GM18499 (cell line): ENCODE data around the gene CAPN2.

Experiments used
- ATAC-seq: cut with Tn5 transposase; IDR thresholded peaks from one replicate; pipeline ENCODE4 v1.9.1; 2021; ENCODE audit warnings: moderate number of reproducible peaks; ENCODE audit not compliant: insufficient read depth, unreplicated experiment

CAPN2 gene

DNA sequence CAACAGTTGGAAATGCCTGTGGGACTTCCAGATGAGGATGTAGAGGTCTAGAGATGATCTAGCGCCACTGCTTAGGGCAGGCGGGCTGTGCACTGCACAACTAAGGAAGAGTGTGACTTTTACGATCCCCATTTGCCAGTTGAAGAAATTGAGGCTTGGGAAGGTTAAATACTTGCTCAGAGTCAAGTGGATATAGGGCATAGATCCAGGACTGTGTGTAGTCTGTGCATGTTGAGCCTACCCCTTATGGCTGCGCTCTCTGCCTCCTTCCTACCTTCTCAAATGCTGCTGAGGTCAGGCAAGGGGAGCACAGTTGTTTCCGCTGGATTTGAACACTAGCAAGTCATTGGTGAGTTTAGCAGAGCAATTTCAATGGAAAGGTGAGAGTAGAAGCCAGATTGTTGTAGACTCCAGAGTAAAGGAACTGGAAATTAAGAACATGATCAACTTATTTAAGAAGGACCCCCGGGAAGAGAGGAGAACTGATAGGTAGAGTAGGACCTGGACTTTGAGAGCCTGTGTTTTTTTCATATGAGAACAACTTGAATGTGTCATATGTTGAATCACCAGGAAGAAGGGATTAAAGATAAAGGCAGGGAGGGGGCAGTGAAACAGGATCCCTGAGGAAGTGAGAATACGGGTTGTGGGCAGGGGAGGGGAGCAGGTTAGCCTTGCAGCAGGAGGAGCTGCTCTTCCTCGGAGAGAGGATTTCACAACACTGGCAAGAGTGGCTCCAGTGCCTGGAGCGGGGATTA lies 2.7 kb downstream of the CAPN2 start:
- ATAC-seq, result no peak

DNA sequence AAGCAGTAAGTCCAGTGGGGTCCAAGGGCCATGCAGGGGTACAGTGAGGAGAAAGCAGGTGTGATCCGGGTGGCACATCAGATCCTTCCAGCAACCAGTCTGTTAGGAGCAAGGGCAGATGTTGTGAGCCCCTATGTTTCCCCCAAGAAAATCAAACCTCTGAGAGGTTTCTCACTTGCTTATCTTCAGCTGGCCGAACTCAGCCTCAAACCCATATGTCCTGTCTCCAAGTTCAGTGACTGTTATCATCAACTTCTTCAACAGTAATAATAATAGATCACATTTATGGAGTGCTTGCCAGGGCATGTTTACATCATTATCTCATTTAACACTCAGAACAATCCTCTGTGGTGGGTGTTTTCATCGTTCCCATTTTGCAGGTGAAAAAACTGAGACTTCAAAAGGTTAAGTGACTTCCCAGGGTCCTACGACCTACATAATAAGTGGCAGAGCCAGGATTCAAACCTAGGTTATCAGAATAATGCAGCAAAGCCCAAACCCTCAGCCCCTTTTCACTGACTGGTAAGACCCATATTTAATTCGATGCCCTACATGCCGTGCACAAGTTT lies 3.3 kb downstream of the CAPN2 start:
- no peak for ATAC-seq

DNA sequence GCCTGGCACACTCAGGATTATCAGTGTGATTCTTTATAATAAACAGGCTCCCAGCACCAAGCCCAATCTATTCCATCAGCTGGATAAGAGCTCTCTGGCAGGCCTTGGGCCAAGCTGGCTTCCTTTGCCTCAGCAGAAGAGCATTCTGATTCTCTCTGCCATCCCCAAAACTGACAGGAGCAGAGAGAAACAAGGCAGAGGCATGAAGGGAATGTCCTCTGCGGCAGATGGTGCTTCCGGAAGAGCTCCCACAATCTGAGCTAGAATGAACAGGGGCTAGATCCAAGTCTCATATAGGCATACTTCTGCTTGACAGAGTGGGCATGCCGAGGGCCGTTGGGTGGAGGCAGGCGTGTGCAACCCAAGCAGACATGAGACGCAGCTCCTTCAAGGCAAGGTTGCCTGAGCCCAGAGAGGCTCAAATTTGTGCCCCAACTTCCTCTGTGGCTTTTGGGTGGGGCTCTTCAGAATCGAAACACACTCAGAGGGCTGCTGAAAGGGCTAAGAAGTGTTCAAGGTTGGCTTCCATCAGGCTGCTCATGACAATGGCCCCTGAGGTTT lies 4.0 kb downstream of the CAPN2 start:
- ATAC-seq, result no peak

GRCh38 chr1:223717123-223717522 lies 4.8 kb downstream of the CAPN2 start:
- ATAC-seq, result no peak

DNA sequence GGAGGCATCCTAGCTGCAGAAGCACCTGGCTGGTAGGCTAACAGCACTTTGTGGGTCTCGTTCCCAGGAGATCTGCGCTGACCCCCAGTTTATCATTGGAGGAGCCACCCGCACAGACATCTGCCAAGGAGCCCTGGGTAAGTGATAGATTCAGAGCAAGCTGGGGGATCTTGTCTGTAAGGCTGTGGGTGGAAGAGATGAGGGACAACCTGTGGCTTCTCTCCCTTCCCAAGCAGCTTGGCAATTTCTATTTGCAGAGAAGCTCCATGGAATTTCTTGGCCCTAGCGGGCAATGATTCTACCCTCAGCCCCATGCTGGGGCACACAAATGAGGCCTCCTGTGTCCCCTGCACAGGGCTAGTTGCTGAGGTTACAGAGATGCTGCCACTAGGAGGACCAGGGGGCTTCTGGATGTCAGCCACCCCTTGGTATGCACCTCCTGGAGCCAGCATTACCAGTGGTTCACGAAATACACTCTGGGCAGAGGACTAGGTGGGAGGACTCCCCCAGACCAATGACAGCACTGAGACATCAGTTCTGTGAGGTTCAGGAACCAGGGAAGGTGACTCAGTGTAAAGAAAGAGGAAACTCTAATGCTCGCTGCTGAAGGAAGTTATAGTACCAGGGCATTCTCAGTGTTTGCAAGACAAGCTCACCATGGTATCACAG lies 5.5 kb downstream of the CAPN2 start:
- ATAC-seq, result no peak

DNA sequence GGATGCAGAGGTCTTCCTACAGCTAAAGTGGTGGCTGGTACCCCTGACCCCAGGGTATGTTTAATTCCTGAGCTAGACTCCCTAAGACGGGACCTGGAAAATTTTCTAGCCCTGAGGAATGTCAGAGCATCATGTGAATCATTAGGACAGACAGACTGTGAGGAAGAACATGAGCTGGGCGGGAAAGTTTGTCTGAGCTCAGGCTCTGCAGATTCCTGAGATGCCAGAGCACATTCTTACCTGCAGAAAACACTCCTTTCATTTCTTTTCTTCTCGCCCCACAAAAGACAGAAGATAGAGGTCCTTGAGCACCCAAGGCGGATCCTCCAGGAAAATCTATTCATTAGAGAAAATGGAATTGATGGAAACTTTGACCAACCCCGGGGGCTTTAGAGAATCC lies 6.5 kb downstream of the CAPN2 start:
- ATAC-seq, result no peak

GRCh38 chr1:223720971-223721591 lies 8.7 kb downstream of the CAPN2 start:
- no peak for ATAC-seq

DNA sequence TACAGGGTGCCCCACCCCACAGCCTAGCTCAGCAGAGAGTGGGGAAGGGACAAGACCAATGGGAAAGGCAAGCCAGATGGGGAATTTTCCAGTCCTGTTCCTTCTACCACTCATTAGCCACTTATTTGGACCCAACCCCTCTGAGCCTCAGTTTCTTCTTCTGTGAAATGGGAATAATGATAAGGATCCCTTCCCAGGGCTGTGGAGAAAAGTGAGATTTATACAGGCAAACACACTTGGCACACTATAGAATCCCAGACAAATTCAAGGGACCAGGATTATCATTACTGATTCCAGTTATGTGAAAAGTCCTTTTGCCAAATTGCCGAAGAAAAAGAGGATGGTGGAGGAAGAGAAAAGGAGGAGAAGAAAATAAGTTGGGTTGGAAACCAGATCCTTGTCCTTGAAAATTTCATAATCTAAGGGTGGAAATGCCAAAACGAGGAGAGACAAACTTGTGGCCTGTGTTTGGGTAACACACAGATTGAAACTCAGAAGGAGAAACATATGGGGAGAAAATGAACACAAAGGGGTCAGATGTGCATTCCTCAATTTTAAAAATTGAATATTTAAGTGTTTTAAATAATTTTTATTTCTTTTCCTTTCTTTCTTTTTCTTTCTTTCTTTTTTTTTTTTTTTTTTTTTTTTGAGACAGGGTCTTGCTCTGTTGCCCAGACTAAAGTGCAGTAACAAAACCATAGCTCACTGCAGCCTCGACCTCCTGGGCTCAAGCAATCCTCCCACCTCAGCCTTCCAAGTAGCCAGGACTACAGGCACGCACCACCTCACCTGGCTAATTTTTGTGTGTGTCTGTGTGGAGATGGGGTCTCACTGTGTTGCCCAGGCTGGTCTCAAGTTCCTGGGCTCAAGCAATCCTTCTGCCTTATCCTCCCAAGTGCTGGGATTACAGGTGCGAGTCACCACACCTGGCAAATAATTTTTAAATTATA lies 9.6 kb downstream of the CAPN2 start:
- ATAC-seq, result no peak

DNA sequence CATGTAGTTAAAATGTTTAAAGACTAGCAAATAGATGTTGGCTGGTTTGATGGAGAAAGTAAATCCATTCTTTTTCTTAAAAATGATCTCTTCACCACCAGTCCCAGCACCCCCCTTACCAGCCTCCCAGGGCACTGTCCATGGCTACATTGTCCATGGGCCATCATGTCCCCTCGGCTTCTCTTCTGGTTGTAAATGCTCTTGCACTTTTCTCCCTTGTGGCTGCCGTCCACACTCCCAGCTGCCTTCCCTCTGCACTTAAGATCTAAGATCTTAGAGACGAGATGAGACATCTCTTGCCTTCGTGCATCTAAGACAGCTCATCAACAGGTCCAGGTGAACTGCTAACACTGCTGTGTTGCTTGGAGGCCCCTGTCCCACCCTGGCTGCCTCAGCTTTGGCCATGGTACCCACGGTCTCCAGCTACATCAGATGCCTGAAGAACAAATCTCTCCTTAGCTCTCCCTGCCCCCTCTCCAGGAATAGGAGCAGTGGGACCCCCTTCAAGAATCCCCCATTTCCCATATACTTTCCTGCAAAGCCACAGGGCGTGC lies 11.1 kb downstream of the CAPN2 start:
- ATAC-seq, result no peak

DNA sequence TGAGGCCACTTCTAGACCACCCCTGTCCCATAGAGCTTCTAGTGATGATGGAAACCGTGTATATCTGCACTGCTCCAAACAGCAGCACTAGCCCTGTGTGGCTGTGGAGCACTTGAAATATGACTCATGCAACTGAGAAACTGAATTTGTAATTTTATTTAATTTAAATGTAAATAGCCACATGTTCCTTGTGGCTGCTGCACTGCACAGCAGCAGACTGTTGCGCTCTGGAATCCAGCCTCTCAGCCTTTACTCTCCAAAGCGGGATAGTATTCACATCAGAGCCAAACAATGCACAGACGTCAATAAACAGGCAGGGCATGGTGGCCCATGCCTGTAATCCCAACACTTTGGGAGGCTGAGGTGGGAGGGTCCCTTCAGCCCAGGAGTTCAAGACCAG lies 12.0 kb downstream of the CAPN2 start:
- no peak for ATAC-seq

DNA sequence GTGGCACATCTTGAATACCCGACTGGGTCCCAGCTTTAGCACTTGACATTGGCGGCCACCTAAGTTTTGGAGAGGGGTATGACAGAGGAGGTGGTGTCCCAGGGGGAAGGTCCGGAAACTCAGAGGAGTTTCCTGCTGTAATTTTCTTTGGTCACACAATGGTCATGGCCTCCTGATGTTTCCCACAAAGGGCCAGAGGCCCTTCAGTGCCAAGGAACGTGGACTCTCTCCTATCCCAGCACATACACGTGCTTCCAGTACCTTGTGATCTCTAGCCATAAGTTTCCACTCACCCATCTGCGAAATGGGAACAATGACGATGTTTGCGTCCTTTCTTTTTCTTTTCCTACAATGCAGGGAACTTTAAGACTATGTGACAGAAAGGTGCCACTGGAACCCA lies 13.2 kb downstream of the CAPN2 start:
- ATAC-seq, result no peak

GRCh38 chr1:223726380-223727001 lies 14.2 kb downstream of the CAPN2 start:
- peak; percentile 72 for ATAC-seq

GRCh38 chr1:223727541-223727940 lies 15.2 kb downstream of the CAPN2 start:
- ATAC-seq, result no peak

DNA sequence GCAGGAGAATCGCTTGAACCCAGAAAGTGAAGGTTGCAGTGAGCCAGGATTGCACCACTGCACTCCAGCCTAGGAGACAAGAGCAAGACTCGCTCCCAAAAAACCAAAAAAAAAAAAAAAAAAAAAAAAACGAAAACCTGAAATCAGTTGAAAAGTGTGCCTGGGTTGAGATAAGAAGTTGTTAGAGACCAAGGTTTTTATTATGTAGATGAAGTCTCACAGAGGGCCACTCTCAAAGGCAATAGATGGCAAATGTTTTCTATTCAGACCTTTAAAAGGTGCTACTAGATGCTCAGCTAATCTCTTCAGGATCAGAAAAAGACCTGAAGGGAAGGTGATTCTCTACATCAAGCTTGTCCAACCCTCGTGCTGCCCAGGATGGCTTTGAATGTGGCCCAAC lies 17.6 kb downstream of the CAPN2 start:
- no peak for ATAC-seq

GRCh38 chr1:223730479-223731132 lies 18.3 kb downstream of the CAPN2 start:
- ATAC-seq, result no peak

- ATAC-seq, result no peak
Observed at GRCh38 chr1:223731133-223731770, 18.9 kb downstream of the CAPN2 start.

DNA sequence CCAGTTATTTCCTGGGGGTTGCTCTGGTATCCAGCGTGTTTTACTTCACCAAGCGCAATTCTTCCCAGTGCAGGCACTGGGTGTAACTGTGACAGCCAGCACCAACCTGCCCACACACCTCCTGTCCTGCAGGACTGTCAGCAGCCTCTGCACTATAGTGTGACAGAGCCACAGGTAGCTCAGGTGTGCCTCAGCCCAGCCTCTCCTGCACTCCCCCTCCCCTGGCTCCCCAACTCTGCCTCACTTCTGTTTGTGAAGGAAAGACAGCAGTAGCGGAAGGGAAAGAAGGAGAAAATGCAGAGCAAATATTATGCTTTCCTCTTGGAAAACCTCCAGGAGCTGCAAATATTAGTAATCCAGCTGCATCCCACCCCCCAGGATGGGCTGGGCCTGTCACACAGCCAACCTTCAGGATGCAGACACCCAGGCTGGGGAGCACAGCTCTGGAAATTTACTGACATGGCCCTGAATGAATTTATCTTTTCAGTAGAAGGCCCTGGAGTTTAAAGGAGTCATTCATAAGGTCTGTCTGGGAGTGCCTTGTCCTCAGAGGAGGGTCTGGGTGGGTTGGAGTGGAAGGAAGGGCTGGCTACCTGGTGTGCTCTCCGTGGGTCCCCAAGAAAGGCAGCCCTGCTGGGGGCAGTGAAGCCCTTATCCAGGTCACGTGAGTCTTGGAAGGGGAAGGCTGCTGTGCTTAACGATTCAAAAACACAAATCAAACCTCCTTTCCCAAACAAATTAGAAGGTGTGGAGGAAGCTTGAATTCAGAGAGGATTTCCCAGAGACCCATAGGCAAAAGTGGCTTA lies 20.9 kb downstream of the CAPN2 start:
- no peak for ATAC-seq
